PC-3 (cell line): ENCODE data around the gene GMEB2. TPM values are rescaled to one million over a fixed set of nuclear protein-coding genes. Genes with fewer than 3 reads are reported as not detected.

Experiments
- ATAC-seq: fragments of 200-7000 bp; cut with Tn5 transposase; 2 replicates; pipeline ENCODE4 v1.9.1; 2020; ENCODE audit warnings: mild to moderate bottlenecking, moderate library complexity
- BruUV-seq: library from RNA; stranded (reverse); fragments of 400-500 nt; replicated peaks from 2 replicates; lab custom pipeline; 2021; lab: Mats Ljungman, UMichigan
- CTCF ChIA-PET: fragments of 300-600 bp; sonication (Branson Sonifier 250); formaldehyde crosslinking; loops from one replicate; lab custom pipeline; 2022; ENCODE audit warnings: antibody characterized with exemption; lab: Charles Lee
- POLR2A ChIA-PET: fragments of 300-600 bp; sonication (Branson Sonifier 250); formaldehyde crosslinking; loops from one replicate; lab custom pipeline; 2022; ENCODE audit warnings: antibody characterized with exemption; ENCODE audit not compliant: unreplicated experiment; lab: Charles Lee
- DNase-seq: peaks from one replicate; pipeline ENCODE4 v3.0.0-alpha.2; 2015
- H2AFZ ChIP-seq: fragments of 300-600 bp; sonication (generic); 2 replicates; pipeline ENCODE4 v1.6.0; 2016; ENCODE audit warnings: antibody characterized with exemption, low read length
- H3F3A ChIP-seq: fragments of 300-600 bp; sonication (generic); one replicate; pipeline ENCODE4 v1.6.0; 2017; ENCODE audit warnings: antibody characterized with exemption, low read length, control low read depth, mild to moderate bottlenecking; ENCODE audit not compliant: unreplicated experiment
- H3K27ac ChIP-seq: fragments of 300-600 bp; sonication (generic); 2 replicates; pipeline ENCODE4 v1.5.1; 2016; ENCODE audit warnings: mild to moderate bottlenecking, low read length
- H3K27me3 ChIP-seq: fragments of 300-600 bp; sonication (generic); 2 replicates; pipeline ENCODE4 v1.6.1; 2016; ENCODE audit warnings: low read length, mixed read lengths
- H3K36me3 ChIP-seq: fragments of 300-600 bp; sonication (generic); 2 replicates; pipeline ENCODE4 v1.6.1; 2016; ENCODE audit warnings: low read depth, mixed run types, low read length, mixed read lengths
- H3K4me1 ChIP-seq: fragments of 300-600 bp; sonication (generic); 2 replicates; pipeline ENCODE4 v1.5.1; 2016; ENCODE audit warnings: low read length; ENCODE audit not compliant: insufficient read depth
- H3K4me2 ChIP-seq: fragments of 300-600 bp; sonication (generic); 2 replicates; pipeline ENCODE4 v1.6.0; 2016; ENCODE audit warnings: low read length
- H3K4me3 ChIP-seq: fragments of 300-600 bp; sonication (generic); 2 replicates; pipeline ENCODE4 v1.5.1; 2016; ENCODE audit warnings: mild to moderate bottlenecking, low read length, mixed read lengths
- H3K79me2 ChIP-seq: fragments of 300-600 bp; sonication (generic); 2 replicates; pipeline ENCODE4 v1.6.1; 2017; ENCODE audit warnings: low read length, mixed read lengths
- H3K9ac ChIP-seq: fragments of 300-600 bp; sonication (generic); 2 replicates; pipeline ENCODE4 v1.6.0; 2016; ENCODE audit warnings: mild to moderate bottlenecking, low read length
- H3K9me2 ChIP-seq: fragments of 300-600 bp; sonication (generic); replicated peaks from 2 replicates; pipeline ENCODE4 v1.6.1; 2016; ENCODE audit warnings: mixed run types, low read length, mixed read lengths
- H3K9me3 ChIP-seq: fragments of 300-600 bp; sonication (generic); 2 replicates; pipeline ENCODE4 v1.6.1; 2016; ENCODE audit warnings: low read length, mixed read lengths
- H4K20me1 ChIP-seq: fragments of 300-600 bp; sonication (generic); 2 replicates; pipeline ENCODE4 v1.6.1; 2016; ENCODE audit warnings: low read length, mixed read lengths
- CTCF ChIP-seq: fragments of 300-600 bp; sonication (generic); conservative IDR thresholded peaks from 2 replicates; pipeline ENCODE4 v1.5.1; 2017; ENCODE audit warnings: antibody characterized with exemption, low read depth, mild to moderate bottlenecking, low read length
- EZH2 ChIP-seq: fragments of 300-600 bp; sonication (generic); IDR thresholded peaks from one replicate; pipeline ENCODE4 v1.6.1; 2017; ENCODE audit warnings: antibody characterized with exemption, mild to moderate bottlenecking, low read length; ENCODE audit not compliant: unreplicated experiment
- EZH2phosphoT487 ChIP-seq: fragments of 300-600 bp; sonication (generic); IDR thresholded peaks from 2 replicates; pipeline ENCODE4 v1.6.1; 2018; ENCODE audit warnings: mild to moderate bottlenecking, antibody characterized with exemption, low read length, borderline replicate concordance
- intact Hi-C: fragments of 100-400 bp; cut with micrococcal nuclease; formaldehyde crosslinking; loops from 2 replicates; pipeline ENCODE4 v1.9.0; 2023
- total RNA-seq: library from RNA; depleted of rRNA; stranded (reverse); fragments of >200 nt; gene quantifications from 2 replicates; pipeline ENCODE4 v1.2.3, GENCODE V29; 2014

GMEB2 gene
- total RNA-seq, 1 experiment from 2014 or later: 13.7 TPM

- Histone ChIP-seq H3K4me3 (no peak overlapping the region), H2AFZ (no peak overlapping the region), H3K9ac (no peak overlapping the region), H3K27me3 (no peaks in the 10 kb centered on the region), H3F3A (no peaks in the 10 kb centered on the region), H3K9me2 (no peaks in the 10 kb centered on the region), H3K27ac (no peak overlapping the region), H3K4me1 (no peaks in the 10 kb centered on the region), H3K9me3 (no peaks in the 10 kb centered on the region), H4K20me1 (no peaks in the 10 kb centered on the region), H3K79me2 (no peaks in the 10 kb centered on the region), H3K36me3 (no peaks in the 10 kb centered on the region; the same call in none of the 2 replicates), H3K4me2 (no peak overlapping the region)
- BruUV-seq: no TSS peak
- TF ChIP-seq CTCF (no peak), EZH2 (no peak), EZH2phosphoT487 (no peak)
- ChIA-PET POLR2A (no interaction called here), CTCF (no interaction called here)
- intact Hi-C loops: no loop called here
- ATAC-seq (0 out of 2 replicates have a peak, but pooled peaks have one; percentile 20), DNase-seq (peak; percentile 8)
These were observed 32.8 kb downstream of the GMEB2 start for GRCh38 chr20:63594043-63594561.

GRCh38 chr20:63592661-63593060, 34.2 kb downstream of the GMEB2 start:
- Histone ChIP-seq H3K27ac (no peak overlapping the region), H3K9me3 (no peaks in the 10 kb centered on the region), H4K20me1 (no peaks in the 10 kb centered on the region), H3K9me2 (no peaks in the 10 kb centered on the region), H3K4me2 (no peak overlapping the region), H3F3A (no peaks in the 10 kb centered on the region), H3K4me1 (no peaks in the 10 kb centered on the region), H3K36me3 (no peaks in the 10 kb centered on the region; the same call in none of the 2 replicates), H3K27me3 (no peaks in the 10 kb centered on the region), H3K79me2 (no peaks in the 10 kb centered on the region), H2AFZ (no peak overlapping the region), H3K9ac (no peak overlapping the region), H3K4me3 (no peak overlapping the region)
- intact Hi-C loops: no loop called here
- ATAC-seq (no peak), DNase-seq (no peak)
- no TSS peak for BruUV-seq
- CTCF ChIA-PET: no interaction called here
- TF ChIP-seq CTCF (no peak), EZH2 (no peak), EZH2phosphoT487 (no peak)
- POLR2A ChIA-PET: no interaction called here

GRCh38 chr20:63591786-63592355, 35.0 kb downstream of the GMEB2 start:
- Histone ChIP-seq H2AFZ (no peak overlapping the region), H3K79me2 (no peaks in the 10 kb centered on the region), H3K4me3 (no peak overlapping the region), H3F3A (no peaks in the 10 kb centered on the region), H3K27me3 (no peaks in the 10 kb centered on the region), H3K4me2 (no peak overlapping the region), H3K36me3 (no peaks in the 10 kb centered on the region; the same call in none of the 2 replicates), H3K9ac (no peak overlapping the region), H3K27ac (no peak overlapping the region), H4K20me1 (no peaks in the 10 kb centered on the region), H3K9me2 (no peaks in the 10 kb centered on the region), H3K9me3 (no peaks in the 10 kb centered on the region), H3K4me1 (no peaks in the 10 kb centered on the region)
- no peak for DNase-seq
- intact Hi-C loops: no loop called here
- ATAC-seq: no peak
- BruUV-seq: no TSS peak
- TF ChIP-seq EZH2phosphoT487: no peak
- no peak for TF ChIP-seq EZH2
- TF ChIP-seq CTCF: no peak
- POLR2A ChIA-PET: no interaction called here
- CTCF ChIA-PET: no interaction called here
